K562 (cell line): ENCODE results near the gene CRABP2. TPM values are rescaled to one million over a fixed set of nuclear protein-coding genes. Genes with fewer than 3 reads are reported as not detected.

Experiments
- ATF3 ChIP-seq, 2 experiments: fragments of 450-650 bp in 1 of 2; sonication (generic) in 1 of 2; formaldehyde crosslinking in 1 of 2; IDR thresholded peaks in 1 of 2; conservative IDR thresholded peaks in 1 of 2; 2 replicates each; pipeline versions ENCODE4 v1.6.1 to v1.8.1; 2016 to 2023; ENCODE audit warnings: mild to moderate bottlenecking in 2 of 2, moderate library complexity in 2 of 2, inconsistent platforms in 1 of 2, missing genetic modification reagents in 1 of 2
- CREB1 ChIP-seq, 2 experiments: sonication (generic) in 1 of 2; formaldehyde crosslinking in 1 of 2; IDR thresholded peaks; 2 replicates each; pipeline versions ENCODE4 v1.6.1 to v1.8.0; 2012 to 2022; ENCODE audit warnings: inconsistent platforms in 1 of 2, mild to moderate bottlenecking in 1 of 2, missing genetic modification reagents in 1 of 2, moderate library complexity in 1 of 2
- IRF2 ChIP-seq: sonication (generic); formaldehyde crosslinking; IDR thresholded peaks from 2 replicates; pipeline ENCODE4 v1.8.1; 2022; ENCODE audit warnings: mild to moderate bottlenecking, missing genetic modification reagents
- NBN ChIP-seq: fragments of 450-650 bp; IDR thresholded peaks from 2 replicates; pipeline ENCODE4 v1.6.1; 2016; ENCODE audit warnings: low read depth, mild to moderate bottlenecking
- NELFE ChIP-seq: IDR thresholded peaks from 2 replicates; pipeline ENCODE4 v1.6.1; 2011; ENCODE audit warnings: mild to moderate bottlenecking; ENCODE audit not compliant: insufficient read depth, insufficient read length
- PURB ChIP-seq: sonication (generic); formaldehyde crosslinking; IDR thresholded peaks from 2 replicates; pipeline ENCODE4 v1.9.0; 2021; ENCODE audit warnings: low read depth, mild to moderate bottlenecking, missing genetic modification reagents
- RBM39 ChIP-seq: fragments of 200-400 bp; formaldehyde crosslinking; optimal IDR thresholded peaks from 2 replicates; pipeline ENCODE3; 2018; ENCODE audit warnings: low read depth, low read length
- TBL1XR1 ChIP-seq, 2 experiments: IDR thresholded peaks; 2 replicates each; pipeline ENCODE4 v1.6.1; 2012; ENCODE audit warnings: improper control_type of control experiment in 2 of 2, low read length in 2 of 2, mild to moderate bottlenecking in 1 of 2
- TRIM28 ChIP-seq: fragments of 450-650 bp; IDR thresholded peaks from 2 replicates; pipeline ENCODE4 v1.6.1; 2017
- ZBTB5 ChIP-seq: fragments of 450-650 bp; IDR thresholded peaks from 2 replicates; pipeline ENCODE4 v1.6.1; 2017; ENCODE audit warnings: antibody characterized with exemption
- ZBTB7A ChIP-seq: IDR thresholded peaks from 2 replicates; pipeline ENCODE4 v1.6.1; 2011; ENCODE audit warnings: low read depth, mild to moderate bottlenecking, low read length, moderate library complexity, borderline replicate concordance; ENCODE audit not compliant: control insufficient read depth
- ZHX1 ChIP-seq: fragments of 150-350 bp; conservative IDR thresholded peaks from 2 replicates; pipeline ENCODE4 v1.6.1; 2014; ENCODE audit warnings: low read length
- ZNF518B ChIP-seq: fragments of 250-450 bp; sonication (Bioruptor Pico); IDR thresholded peaks from 2 replicates; pipeline ENCODE4 v1.5.0; 2021; ENCODE audit warnings: mild to moderate bottlenecking, moderate library complexity
- ZNF668 ChIP-seq: fragments of 250-450 bp; sonication (Bioruptor Pico); IDR thresholded peaks from 2 replicates; pipeline ENCODE4 v1.8.0; 2022; ENCODE audit warnings: mild to moderate bottlenecking, inconsistent platforms
- ZNF696 ChIP-seq: fragments of 250-450 bp; sonication (Bioruptor Pico); conservative IDR thresholded peaks from 2 replicates; pipeline ENCODE4 v1.4.0; 2020; ENCODE audit warnings: mild to moderate bottlenecking, moderate library complexity
- polyA plus RNA-seq, 8 experiments: library from polyadenylated mRNA; depleted of rRNA in 4 of 8; stranded (reverse) in 5 of 8; unstranded in 3 of 8; fragments of >200 nt; fragmentation: Nextera tagmentation in 2 of 8; fragmentation: Illumina TruSeq in 1 of 8; extraction: Ambion mirVana in 2 of 8; extraction: Trizol in 1 of 8; gene quantifications; 2 replicates each; pipeline versions ENCODE4 v1.2.1 to v1.2.3, GENCODE V29; 2011 to 2014; ENCODE audit warnings: inconsistent platforms in 1 of 8, missing spikeins in 1 of 8
- total RNA-seq, 7 experiments: library from RNA; depleted of rRNA in 6 of 7; stranded (reverse); fragments of >200 nt in 6 of 7; fragmentation: Illumina TruSeq in 2 of 7; extraction: Trizol in 2 of 7; gene quantifications; 2 replicates each; pipeline versions ENCODE4 v1.2.1 to v1.2.3, GENCODE V29; 2011 to 2021; ENCODE audit warnings: low replicate concordance in 1 of 7

Gene CRABP2
- total and polyA plus RNA-seq, 9 of the 15 experiments (the other 6 are each of a cell fraction or from before 2014, with no cell fraction given) = 0.30 to 2.5 (median 0.82) TPM

GRCh38 chr1:156746728-156747631, 41.6 kb upstream of the CRABP2 start (continued):
- no peak for TF ChIP-seq ZHX1
- no peak for TF ChIP-seq ZNF668 (CRISPR knock-in tag)
- peak; percentile 35; the same call in 1 of the 2 replicates for TF ChIP-seq ATF3 (IDR thresholded peaks at IDR 0.05)
- TF ChIP-seq ATF3 (CRISPR knock-in tag; conservative IDR thresholded peaks at IDR 0.05) = no peak
- no peak for TF ChIP-seq ZNF518B (CRISPR knock-in tag)
- TF ChIP-seq PURB (CRISPR knock-in tag) = no peak
- TF ChIP-seq CREB1 (IDR thresholded peaks at IDR 0.05) = no peak
- no peak for TF ChIP-seq CREB1 (CRISPR knock-in tag; IDR thresholded peaks at IDR 0.05)
- no peak for TF ChIP-seq NELFE
- no peak for TF ChIP-seq ZBTB5
- TF ChIP-seq NBN = no peak
- no peak for TF ChIP-seq TRIM28
- TF ChIP-seq IRF2 (CRISPR knock-in tag) = no peak
- peak; percentile 64; the same call in 1 of the 2 replicates for TF ChIP-seq ZBTB7A
- TF ChIP-seq TBL1XR1 (IDR thresholded peaks at IDR 0.05; ENCODE audit: low read length in 2 of 2) = no peak
- no peak for TF ChIP-seq RBM39
- TF ChIP-seq ZNF696 (CRISPR knock-in tag) = no peak
